Urothelium cell line (cell line): Measurements from ENCODE around the gene MYOCD.

ENCODE experiments used
- DNase-seq: peaks from one replicate; pipeline ENCODE4 v3.0.0; 2011; ENCODE audit warnings: low spot score, mixed read lengths
- FAIRE-seq: peaks from 2 replicates; lab custom pipeline; 2011; peaks lifted over from hg19 to GRCh38; lab: Jason Lieb, UNC

The MYOCD gene

DNA sequence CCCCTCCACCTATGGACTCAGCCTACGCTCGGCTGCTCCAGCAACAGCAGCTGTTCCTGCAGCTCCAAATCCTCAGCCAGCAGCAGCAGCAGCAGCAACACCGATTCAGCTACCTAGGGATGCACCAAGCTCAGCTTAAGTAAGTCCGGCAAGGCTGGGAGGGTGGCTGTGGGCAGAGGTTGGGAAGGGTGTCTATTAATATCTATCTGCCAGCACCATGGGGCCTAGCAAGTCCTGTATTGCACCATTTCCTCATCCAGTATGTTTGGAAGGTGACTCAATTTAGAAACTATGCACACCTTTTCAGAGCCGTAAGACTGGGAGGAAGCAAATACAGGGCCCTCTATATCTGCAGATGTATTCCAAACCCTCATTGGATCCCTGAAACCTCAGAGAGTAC, 78.6 kb downstream of the MYOCD start:
- DNase-seq: peak; percentile 16
- no peak for FAIRE-seq

DNA sequence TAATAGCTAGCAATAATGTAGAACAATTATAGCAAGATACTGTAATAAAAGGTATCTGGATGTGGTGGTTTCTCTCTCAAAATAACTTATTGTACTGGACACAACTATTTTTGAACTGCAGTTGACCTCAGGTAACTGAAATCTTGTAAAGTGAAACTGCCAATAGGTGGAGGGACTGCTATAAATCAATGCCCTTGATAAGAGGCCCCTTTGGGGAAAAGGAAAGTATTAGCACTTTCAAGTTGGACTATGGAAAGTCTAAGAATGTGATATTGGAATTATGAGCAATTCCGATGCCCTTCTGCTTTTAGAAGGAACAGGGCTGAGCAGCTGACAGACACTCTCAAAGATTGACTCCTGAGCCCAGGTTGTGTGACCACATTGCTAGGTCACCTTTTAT, 79.1 kb downstream of the MYOCD start:
- DNase-seq (no peak), FAIRE-seq (no peak)

DNA sequence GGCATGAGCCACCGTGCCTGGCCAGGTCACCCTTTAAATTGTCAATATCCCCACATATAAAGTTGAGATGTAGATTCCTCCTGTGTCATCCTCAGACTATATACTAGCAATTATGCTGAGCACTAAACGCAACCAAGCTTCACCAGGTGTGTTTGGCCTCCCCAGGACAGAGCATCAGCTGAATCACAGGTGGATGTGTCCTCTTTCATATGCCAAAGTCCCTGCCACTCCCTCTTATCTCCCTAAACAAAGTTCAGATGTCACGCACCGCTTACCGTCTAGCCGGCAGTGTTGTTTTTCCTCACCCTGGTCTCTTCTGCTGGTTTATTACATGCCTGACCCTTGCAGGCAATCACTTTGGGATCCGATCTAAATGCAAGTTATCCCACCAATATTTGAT, 79.8 kb downstream of the MYOCD start:
- no peak for DNase-seq
- FAIRE-seq: no peak

DNA sequence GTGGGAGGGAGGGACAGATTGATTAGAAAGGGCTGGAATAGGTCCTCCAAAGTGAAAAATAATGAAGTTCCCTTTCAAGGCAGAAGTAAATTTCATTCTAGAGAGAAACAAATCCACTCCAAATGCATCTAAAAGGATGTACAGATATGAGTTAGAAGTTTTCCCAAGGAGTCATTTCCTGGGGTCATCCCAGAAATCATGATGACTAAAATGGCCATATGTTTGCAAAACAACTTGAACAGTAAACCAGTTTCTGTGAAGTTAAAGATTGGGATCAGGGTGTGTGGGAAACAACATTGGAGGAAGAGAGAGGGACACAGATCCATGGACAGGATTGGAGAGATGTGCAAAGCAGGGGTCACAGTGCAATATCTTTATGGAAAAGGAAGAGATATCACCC, 91.1 kb downstream of the MYOCD start:
- DNase-seq: no peak
- FAIRE-seq: no peak

DNA sequence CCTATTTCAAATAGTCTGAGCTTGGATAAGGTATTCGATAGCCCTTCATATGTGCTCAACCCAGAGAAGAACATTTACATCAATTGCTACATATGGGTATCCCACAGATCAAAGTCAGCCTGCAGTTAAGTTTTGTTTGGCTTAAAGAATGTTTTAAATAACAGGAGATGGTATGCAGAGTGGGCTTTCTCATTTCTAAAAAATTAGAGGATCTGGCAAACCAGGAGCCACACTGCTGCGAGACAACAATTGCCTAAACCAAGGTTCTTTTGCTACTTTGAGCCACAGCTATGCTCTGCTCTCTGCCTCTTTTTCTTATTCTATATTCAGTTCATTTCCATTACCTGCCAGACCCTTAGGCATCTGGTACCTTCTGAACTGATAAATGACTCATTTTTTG, 93.4 kb downstream of the MYOCD start:
- FAIRE-seq: no peak
- DNase-seq: no peak

DNA sequence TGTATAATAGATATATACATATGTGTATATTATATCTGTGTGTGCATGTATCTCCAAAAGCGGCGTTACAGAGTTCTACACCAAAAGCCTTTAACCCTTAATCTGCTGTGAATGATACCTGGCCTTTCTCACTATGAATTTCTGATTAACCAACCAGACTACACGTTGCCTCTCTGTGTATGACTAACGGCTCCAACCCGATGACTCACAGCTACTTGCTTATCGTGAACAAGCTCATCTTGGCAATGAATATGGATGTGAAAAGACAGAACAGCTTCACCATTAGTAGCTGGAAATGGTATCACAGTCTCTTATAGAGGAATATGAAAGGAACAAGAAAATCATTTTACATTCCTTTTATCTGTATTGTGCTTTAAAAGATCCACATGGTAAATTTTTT, 99.9 kb downstream of the MYOCD start:
- peak; percentile 47 for DNase-seq
- no peak for FAIRE-seq

DNA sequence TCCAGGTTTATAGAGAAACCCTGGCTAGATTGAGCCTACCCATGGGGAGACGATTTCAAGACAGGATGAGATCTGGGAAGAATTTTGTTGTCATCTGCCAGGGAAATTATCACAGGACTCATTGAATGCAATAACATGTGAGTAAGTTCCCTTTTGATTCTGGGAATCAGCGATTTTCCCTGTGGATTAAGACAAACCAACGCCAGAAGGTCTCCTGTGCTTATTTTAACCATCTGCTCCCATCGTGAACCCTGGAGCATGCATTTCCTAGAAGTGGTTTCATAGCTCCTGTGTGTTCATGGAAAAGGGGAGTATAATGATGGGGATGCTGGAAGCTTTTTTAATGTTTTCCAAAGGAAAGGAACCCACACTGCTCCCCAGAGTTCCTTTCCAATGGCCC, 102.6 kb downstream of the MYOCD start:
- DNase-seq: no peak
- no peak for FAIRE-seq

DNA sequence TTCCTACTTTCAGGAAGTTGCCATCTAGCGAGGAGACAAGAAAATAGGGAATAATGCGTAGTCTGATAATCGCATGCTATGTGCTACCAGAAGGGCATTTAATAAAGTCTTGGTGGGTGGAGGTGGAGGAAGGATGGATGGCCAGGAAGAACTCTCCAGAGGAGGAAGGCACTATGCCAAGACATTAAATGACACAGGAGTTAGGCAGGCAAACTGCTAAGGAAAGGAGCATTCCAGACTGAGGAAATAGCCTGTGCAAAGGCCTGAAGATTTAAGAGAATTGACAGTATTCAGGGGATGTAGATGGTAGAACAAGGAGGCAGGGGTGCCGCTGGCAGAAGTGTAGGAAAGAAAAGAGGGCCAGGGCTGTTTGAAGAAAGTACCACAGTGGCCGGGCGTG, 104.3 kb downstream of the MYOCD start:
- FAIRE-seq (no peak), DNase-seq (no peak)

DNA sequence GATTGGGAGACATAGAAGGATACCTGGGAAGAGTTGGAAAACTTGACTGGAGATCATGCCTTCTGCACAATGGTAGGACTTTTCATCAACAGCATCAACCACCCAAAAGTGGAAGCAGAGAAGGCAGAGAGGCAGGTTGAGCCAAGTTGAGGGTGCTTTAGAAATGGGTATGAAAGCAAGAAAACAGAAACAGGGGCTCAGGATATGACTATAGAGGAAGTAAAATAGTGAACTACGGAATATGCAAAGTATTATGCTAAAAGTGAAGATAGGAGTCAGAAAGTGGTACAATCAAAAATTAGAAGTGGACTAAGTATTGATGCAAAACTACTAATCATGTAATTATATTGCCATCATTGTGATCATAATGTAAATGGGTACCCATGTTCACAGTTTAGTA, 107.5 kb downstream of the MYOCD start:
- FAIRE-seq (no peak), DNase-seq (no peak)

DNA sequence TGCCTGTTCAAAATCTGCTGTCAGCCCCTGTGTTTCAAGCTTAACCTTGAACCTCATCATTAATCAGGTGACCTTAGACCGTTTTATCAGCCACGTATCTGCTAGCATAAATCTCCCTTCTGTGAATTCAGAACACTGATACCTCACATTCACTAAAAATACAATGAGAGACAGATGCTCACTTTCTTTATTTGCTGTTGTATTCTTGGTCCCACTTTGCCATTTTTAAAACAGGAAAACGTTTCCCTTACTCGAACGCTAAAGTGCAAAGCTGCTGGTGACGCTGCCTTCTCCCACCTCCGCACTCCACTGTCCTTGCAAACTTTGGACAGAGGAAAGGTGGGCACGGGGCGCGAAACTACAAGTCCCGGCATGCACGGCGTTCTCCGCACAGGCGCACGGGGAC, 123.4 kb downstream of the MYOCD start:
- DNase-seq (no peak), FAIRE-seq (no peak)

DNA sequence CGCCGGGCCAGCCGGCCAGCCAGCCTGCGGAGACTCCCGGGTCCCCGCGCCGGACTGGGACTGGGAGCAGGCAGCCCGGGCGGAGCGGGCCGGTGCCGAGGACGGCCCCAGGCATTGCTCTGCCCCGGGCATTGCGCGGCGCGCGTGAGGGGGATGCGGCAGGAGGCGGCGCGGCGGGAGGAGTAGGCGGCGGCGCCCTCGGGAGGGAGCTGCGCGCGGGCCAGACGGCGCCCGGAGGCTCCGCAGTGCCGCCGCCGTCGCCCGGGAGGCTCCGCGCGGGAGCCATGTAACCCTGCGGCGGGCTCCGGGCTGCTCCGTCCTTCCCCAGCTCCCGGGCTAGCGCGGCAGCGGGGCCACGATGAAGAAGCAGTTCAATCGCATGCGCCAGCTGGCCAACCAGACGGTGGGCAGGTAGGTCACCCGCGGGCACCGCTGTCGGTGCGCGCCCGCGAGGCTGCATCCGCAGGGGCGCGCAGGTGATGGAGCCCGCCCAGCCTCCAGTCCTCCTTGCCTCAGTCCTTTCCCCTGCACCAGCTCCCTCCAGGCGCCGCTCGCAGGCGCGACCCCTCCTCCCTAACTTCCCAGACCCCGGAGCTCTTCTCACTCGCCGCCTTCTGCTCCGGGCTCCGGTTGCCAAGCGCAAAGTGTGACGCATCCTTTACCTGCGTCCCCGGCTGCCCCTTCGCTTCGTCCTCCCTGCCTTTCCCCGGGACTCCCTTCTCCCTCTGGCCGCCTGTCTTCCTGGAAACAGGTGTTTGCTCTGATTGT, 124.0 kb downstream of the MYOCD start, which contains the start of gene ARHGAP44:
TSS of gene ARHGAP44 (plus strand) at position 18 of the 768 bp plus-strand sequence. CDS start at position 359, 341 bp downstream.
- DNase-seq (peak; percentile 77), FAIRE-seq (no peak)

DNA sequence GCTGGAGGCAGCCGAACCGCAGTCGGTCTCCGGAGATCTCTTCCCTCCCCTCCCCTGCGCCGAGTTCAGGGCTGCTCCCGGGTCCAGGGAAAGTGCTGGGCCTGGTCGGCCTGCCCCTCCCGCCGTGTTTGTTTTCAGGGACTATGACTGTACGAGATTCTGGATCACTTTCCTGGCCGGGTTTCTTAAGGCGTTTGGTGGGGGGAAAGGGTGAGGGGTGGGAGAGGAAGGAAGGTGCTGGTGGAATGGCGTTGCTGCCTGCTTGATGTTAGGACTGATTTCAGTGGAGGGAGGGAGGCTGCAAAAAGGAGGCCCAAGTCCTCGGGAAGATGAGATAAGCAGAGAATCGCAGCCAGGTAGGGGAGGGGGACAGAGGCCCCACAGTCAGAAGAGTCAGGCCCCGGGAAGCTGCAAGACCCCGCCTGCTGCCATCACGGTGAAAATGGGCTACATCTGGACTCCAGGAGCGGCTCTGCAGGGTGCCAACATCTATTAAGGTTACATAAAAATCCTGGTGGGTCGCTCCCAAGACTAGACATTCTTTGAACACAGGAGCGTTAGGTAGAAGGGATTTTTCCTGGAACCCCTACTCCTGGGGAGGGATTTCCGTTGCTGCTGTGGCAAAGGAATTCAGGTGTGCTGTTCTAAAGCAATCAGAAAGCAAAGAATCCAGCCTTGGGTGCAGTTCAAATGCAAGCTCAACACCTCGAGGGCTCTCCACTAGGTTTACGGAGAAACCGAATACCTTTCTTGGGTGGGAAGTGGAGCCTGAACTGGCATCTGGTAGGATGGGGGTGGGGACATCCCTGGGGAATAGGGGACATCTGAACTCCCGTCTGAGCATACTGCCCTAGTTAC, 124.8 kb downstream of the MYOCD start:
- FAIRE-seq (no peak), DNase-seq (no peak)

DNA sequence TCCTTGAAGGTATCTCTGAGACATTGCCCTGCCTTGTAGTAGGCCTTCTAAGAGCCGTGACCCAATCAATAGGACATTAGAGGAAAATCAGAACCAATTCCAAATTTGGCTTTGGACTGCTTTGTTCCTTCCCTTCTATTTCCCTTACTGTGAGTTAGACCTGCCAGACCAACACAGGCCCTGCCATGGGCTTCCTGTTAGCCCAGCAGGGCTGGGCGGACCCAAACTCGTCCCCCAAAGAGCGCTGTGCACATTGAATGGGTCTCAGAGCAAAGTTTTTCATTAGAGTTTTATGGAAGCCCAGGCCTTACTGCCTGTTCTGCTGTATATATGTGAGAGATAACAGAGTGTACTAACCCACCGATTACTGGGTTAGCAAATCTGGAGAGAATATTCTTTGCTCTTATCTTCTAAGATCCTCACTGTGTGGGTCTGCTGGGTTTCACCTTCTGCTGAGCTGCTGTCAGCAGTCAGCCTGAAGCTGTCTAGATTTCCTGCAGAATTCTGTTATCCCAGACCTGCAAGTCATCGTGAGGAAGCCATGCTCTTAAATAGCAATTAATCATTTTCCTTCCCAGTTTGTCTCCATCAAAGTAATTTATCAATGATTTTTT, 129.3 kb downstream of the MYOCD start:
- DNase-seq (no peak), FAIRE-seq (no peak)

DNA sequence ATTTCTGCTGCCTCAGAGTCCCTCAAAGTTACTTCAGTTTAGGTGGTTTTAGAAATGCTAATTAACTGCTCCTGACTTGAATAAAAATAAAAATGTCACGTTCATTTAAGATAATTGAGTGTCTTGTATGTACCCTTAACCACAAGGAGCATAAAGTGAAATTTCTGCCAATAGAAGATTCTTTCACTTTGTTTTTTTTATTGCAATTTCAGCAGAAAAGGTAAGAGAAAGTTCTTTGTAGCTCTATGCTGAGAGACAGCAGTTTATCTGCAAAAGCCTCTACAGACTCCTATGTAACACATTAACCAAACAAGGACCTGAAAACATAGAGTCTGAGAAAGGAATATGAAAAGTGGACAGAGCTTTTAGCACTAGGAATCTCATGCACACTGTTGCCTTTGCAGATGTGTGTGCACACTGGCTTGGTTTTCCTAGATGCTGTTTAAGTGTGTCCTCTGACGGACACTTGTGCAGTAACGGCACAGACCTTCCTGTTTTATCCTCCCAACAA, 135.2 kb downstream of the MYOCD start:
- FAIRE-seq: no peak
- no peak for DNase-seq

DNA sequence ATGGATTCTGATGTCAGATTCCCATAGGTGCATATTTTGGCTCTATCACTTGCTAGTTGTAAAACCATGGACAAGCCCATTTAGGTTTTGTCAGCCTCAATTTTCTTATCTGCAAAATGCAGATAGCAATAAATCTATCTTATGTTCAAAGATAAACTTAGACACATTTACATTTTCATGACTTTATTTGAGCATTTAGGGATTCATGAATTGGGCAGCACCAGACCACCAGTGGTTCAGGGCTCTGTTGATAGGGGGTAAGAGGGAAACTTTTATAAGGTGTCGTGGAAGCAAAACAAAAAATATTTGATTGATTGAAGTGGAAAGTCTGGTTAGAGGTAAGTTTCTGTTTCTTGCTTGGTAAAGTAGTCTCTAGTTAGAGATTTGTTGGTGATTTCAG, 140.9 kb downstream of the MYOCD start:
- DNase-seq: no peak
- FAIRE-seq: no peak

DNA sequence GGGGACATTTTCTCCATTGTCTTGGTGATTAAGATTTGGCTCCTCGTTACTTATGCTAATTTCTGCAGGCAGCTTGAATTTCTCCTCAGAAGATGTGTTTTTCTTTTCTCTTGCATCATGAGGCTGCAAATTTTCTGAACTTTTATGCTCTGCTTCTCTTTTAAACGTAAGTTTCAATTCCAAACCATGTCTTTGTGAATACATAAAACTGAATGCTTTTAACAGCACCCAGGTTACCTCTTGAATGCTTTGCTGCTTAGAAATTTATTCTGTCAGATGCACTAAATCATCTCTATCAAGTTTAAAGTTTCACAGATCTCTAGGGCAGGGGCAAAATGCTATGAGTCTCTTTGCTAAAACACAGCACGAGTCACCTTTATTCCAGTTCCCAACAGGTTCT, 143.0 kb downstream of the MYOCD start:
- no peak for FAIRE-seq

DNA sequence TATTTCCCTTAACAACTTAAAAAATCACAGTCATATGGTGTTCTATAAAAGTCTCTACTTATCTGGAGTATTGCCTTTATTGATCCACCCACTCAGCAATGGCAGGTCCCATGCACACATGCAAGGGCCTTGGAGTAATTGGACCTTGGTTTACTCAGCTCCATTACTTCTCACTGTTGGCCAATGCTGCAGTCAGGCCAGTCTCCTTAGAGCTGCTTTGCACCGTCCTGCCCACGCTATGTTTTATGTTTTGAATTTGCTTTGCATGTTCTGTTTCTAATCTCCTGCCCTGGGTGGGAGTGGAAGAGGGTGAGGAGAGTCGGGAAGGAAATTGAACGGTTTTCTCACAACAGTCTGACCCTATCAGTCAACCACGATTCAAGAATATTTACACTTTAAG, 147.2 kb downstream of the MYOCD start:
- DNase-seq (no peak), FAIRE-seq (no peak)

More for the DNA sequence above, 143.0 kb downstream of the MYOCD start:
- DNase-seq: no peak

DNA sequence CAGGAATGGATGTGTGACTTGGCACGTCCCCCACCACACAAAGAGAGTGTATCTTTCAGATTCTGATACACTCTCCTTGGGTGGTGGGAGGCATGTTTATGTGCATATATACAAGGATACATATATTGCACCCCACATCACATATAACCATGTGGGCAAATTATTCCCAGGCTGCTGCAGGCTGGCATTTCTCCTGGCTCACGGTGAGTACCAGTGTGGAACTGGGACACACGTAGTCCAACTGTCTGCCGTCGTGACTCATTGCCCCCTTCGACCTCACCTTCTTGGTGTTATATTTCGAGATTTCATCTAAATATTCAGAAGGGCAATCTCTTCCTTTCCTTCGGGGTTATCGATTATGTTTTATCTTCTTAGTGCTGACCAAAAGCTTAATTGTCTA, 148.0 kb downstream of the MYOCD start:
- DNase-seq: no peak
- FAIRE-seq: no peak

DNA sequence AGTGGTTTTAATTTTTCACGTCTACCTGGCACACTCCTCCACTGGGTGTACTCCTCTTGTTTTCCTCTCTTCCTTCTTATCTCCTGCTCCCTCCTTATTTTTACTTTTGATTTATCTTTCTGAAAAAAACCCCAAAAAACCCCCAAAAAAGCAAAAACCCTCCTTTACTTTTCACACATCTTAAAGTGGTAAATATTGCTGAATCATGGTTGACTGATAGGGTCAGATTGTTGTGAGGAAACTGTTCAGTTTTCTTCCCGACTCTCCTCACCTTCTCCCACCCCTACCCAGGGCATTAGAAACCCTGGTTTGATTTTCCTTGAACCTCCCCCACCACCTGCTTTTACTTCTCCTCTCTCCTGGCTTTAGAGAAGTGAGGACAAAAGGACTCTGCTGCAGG, 149.0 kb downstream of the MYOCD start:
- DNase-seq (no peak), FAIRE-seq (no peak)

DNA sequence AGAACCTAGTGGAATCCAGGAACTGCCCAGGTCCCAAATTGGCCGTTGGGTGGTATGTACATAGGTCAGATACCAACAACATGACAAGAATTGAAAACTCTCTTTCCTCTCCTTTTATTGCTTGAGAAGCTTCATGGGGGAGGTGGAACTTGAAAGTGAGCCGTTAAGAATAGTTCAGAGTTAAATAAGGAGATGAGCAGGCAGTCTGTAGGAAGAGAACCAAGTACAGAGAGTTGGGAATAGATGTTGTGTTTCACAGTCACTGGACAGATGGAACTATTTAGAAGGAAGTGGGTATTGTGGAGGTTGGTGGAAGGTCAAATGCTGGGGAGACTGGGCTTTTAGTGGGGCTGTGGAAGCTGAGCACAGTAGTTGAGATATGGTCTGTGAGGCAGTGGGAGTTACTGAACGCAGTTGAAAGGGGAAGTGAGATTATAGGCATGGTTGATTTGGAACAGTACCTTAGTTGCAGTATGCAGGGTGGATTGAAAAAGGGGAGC, 150.0 kb downstream of the MYOCD start:
- FAIRE-seq: no peak
- no peak for DNase-seq
